Mesodermal cell (in vitro differentiated cells): ENCODE results near the gene TEAD4.

ENCODE experiments used
- H3K27ac ChIP-seq: 2 replicates; pipeline ENCODE4 v1.7.0; 2013; ENCODE audit warnings: mild to moderate bottlenecking, low read depth, low read length, moderate library complexity; ENCODE audit not compliant: severe bottlenecking
- H3K36me3 ChIP-seq: 2 replicates; pipeline ENCODE4 v1.7.1; 2013; ENCODE audit warnings: mild to moderate bottlenecking, low read length, moderate library complexity; ENCODE audit not compliant: control insufficient read depth, insufficient read depth
- H3K4me1 ChIP-seq: one replicate; pipeline ENCODE4 v1.7.1; 2013; ENCODE audit warnings: mild to moderate bottlenecking, low read length; ENCODE audit not compliant: insufficient read depth, control insufficient read depth, poor library complexity, severe bottlenecking
- H3K4me3 ChIP-seq: 2 replicates; pipeline ENCODE4 v1.7.0; 2013; ENCODE audit warnings: low read length, control low read depth, mild to moderate bottlenecking; ENCODE audit not compliant: insufficient read depth, poor library complexity, severe bottlenecking; ENCODE audit errors: extremely low read depth
- H3K9me3 ChIP-seq: 2 replicates; pipeline ENCODE4 v1.7.1; 2013; ENCODE audit warnings: mild to moderate bottlenecking, low read length, moderate library complexity; ENCODE audit not compliant: control insufficient read depth
- WGBS, 2 experiments: methylation state at CpG; one replicate each; pipeline ENCODE4 v1.1.5; 2013; ENCODE audit warnings: missing lambda C conversion rate in 2 of 2; ENCODE audit not compliant: insufficient coverage in 2 of 2; 5-methylcytosine and 5-hydroxymethylcytosine counted together

The TEAD4 gene

GRCh38 chr12:3015356-3015755 is 56.2 kb downstream of the TEAD4 start:
- Histone ChIP-seq H3K4me3 (no peak overlapping the region), H3K9me3 (no peaks in the 10 kb centered on the region), H3K36me3 (peaks cover 67% of the 10 kb centered on the region), H3K27ac (no peak overlapping the region), H3K4me1 (peaks cover 8% of the 10 kb centered on the region)
- 95% methylated on average over 11 of the region's 12 CpGs for WGBS, 2 experiments

GRCh38 chr12:3016191-3016590 is 57.0 kb downstream of the TEAD4 start:
- WGBS, 2 experiments: 80% methylated on average over 7 to 8 of the region's 8 CpGs
- Histone ChIP-seq H3K4me1 (peaks cover 8% of the 10 kb centered on the region), H3K27ac (no peak overlapping the region), H3K9me3 (no peaks in the 10 kb centered on the region), H3K36me3 (peaks cover 69% of the 10 kb centered on the region), H3K4me3 (no peak overlapping the region)

GRCh38 chr12:3017281-3017680 is 58.1 kb downstream of the TEAD4 start:
- H3K27ac ChIP-seq: no peak overlapping the region
- 94% methylated on average over 11 of the region's 11 CpGs for WGBS, 2 experiments
- H3K9me3 ChIP-seq: no peaks in the 10 kb centered on the region
- peaks cover 8% of the 10 kb centered on the region for H3K4me1 ChIP-seq
- H3K4me3 ChIP-seq: no peak overlapping the region
- peaks cover 66% of the 10 kb centered on the region for H3K36me3 ChIP-seq

GRCh38 chr12:3018284-3019004 is 59.2 kb downstream of the TEAD4 start:
- Histone ChIP-seq H3K4me3 (no peak overlapping the region), H3K4me1 (peaks cover 8% of the 10 kb centered on the region), H3K9me3 (no peaks in the 10 kb centered on the region), H3K36me3 (peaks cover 72% of the 10 kb centered on the region), H3K27ac (no peak overlapping the region)
- whole genome bisulfite sequencing, 2 experiments: 95 to 96% methylated on average over 11 to 14 of the region's 15 CpGs

- peaks cover 72% of the 10 kb centered on the region for H3K36me3 ChIP-seq
- WGBS, 2 experiments: 94 to 97% methylated on average over 23 to 25 of the region's 25 CpGs
Observed at GRCh38 chr12:3019005-3019680, 59.9 kb downstream of the TEAD4 start.

GRCh38 chr12:3020399-3020798 is 61.2 kb downstream of the TEAD4 start:
- Histone ChIP-seq H3K9me3 (no peaks in the 10 kb centered on the region), H3K4me1 (no peaks in the 10 kb centered on the region), H3K27ac (no peak overlapping the region), H3K4me3 (no peak overlapping the region), H3K36me3 (peaks cover 74% of the 10 kb centered on the region)
- 95% methylated on average over 15 to 16 of the region's 16 CpGs for WGBS, 2 experiments

More at GRCh38 chr12:3019005-3019680, 59.9 kb downstream of the TEAD4 start:
- Histone ChIP-seq H3K27ac (no peak overlapping the region), H3K4me1 (peaks cover 1% of the 10 kb centered on the region), H3K4me3 (no peak overlapping the region), H3K9me3 (no peaks in the 10 kb centered on the region)

GRCh38 chr12:3020850-3021435 is 61.7 kb downstream of the TEAD4 start:
- no peaks in the 10 kb centered on the region for H3K4me1 ChIP-seq
- H3K9me3 ChIP-seq: no peaks in the 10 kb centered on the region
- 95% methylated on average over 10 of the region's 13 CpGs for WGBS, 2 experiments
- H3K4me3 ChIP-seq: no peak overlapping the region
- no peak overlapping the region for H3K27ac ChIP-seq
- H3K36me3 ChIP-seq: peaks cover 74% of the 10 kb centered on the region

GRCh38 chr12:3022411-3022810 is 63.2 kb downstream of the TEAD4 start:
- Histone ChIP-seq H3K9me3 (no peaks in the 10 kb centered on the region), H3K27ac (no peak overlapping the region), H3K4me1 (no peaks in the 10 kb centered on the region), H3K4me3 (no peak overlapping the region), H3K36me3 (peaks cover 77% of the 10 kb centered on the region)
- WGBS, 2 experiments: 93 to 95% methylated on average over 3 to 4 of the region's 9 CpGs

GRCh38 chr12:3022961-3023360 is 63.8 kb downstream of the TEAD4 start:
- Histone ChIP-seq H3K36me3 (peaks cover 78% of the 10 kb centered on the region), H3K27ac (no peak overlapping the region), H3K4me1 (no peaks in the 10 kb centered on the region), H3K9me3 (no peaks in the 10 kb centered on the region), H3K4me3 (no peak overlapping the region)
- WGBS, 2 experiments: 95 to 98% methylated on average over 8 of the region's 8 CpGs

- WGBS, 2 experiments: 85 to 100% methylated on average over 3 of the region's 7 CpGs
Observed at GRCh38 chr12:3028108-3028507, 68.9 kb downstream of the TEAD4 start.

More at GRCh38 chr12:3028108-3028507, 68.9 kb downstream of the TEAD4 start:
- no peak overlapping the region for H3K27ac ChIP-seq
- H3K4me1 ChIP-seq: no peaks in the 10 kb centered on the region
- no peaks in the 10 kb centered on the region for H3K9me3 ChIP-seq
- no peak overlapping the region for H3K4me3 ChIP-seq
- H3K36me3 ChIP-seq: peaks cover 75% of the 10 kb centered on the region
